Measurements from ENCODE around the gene SLC41A1.

The SLC41A1 gene

GRCh38 chr1:205750138-205751035 is 62.6 kb downstream of the SLC41A1 start, which contains the start of gene NUCKS1:
TSS of gene NUCKS1 (minus strand) at chr1:205750182. CDS start at chr1:205749973, 209 bp downstream.
- peak; percentile 99 for DNase-seq

GRCh38 chr1:205749234-205750137 is 63.5 kb downstream of the SLC41A1 start:
- DNase-seq: peak; percentile 97

GRCh38 chr1:205748403-205749233 is 64.4 kb downstream of the SLC41A1 start:
- DNase-seq: peak; percentile 50

GRCh38 chr1:205746757-205747412 is 66.1 kb downstream of the SLC41A1 start:
- no peak for DNase-seq

GRCh38 chr1:205744403-205744802 is 68.6 kb downstream of the SLC41A1 start:
- no peak for DNase-seq

GRCh38 chr1:205743977-205744376 is 69.0 kb downstream of the SLC41A1 start:
- no peak for DNase-seq

GRCh38 chr1:205741681-205742080 is 71.3 kb downstream of the SLC41A1 start:
- no peak for DNase-seq

- no peak for DNase-seq
Measured at GRCh38 chr1:205739348-205740160, 73.4 kb downstream of the SLC41A1 start.
